K562 (cell line): ENCODE results near the gene EEFSEC. TPM values are rescaled to one million over a fixed set of nuclear protein-coding genes. Genes with fewer than 3 reads are reported as not detected.

Source experiments
- ATF3 ChIP-seq, 2 experiments: fragments of 450-650 bp in 1 of 2; sonication (generic) in 1 of 2; formaldehyde crosslinking in 1 of 2; IDR thresholded peaks in 1 of 2; conservative IDR thresholded peaks in 1 of 2; 2 replicates each; pipeline versions ENCODE4 v1.6.1 to v1.8.1; 2016 to 2023; ENCODE audit warnings: mild to moderate bottlenecking in 2 of 2, moderate library complexity in 2 of 2, inconsistent platforms in 1 of 2, missing genetic modification reagents in 1 of 2
- BCL6 ChIP-seq: fragments of 250-450 bp; sonication (Bioruptor Pico); IDR thresholded peaks from 2 replicates; pipeline ENCODE4 v1.4.0; 2020
- CAMTA2 ChIP-seq: fragments of 250-450 bp; sonication (Bioruptor Pico); conservative IDR thresholded peaks from 2 replicates; pipeline ENCODE4 v1.5.1; 2022
- CEBPB ChIP-seq: fragments of 450-650 bp; IDR thresholded peaks from 2 replicates; pipeline ENCODE4 v1.6.1; 2016; ENCODE audit warnings: missing genetic modification characterization, missing compliant biosample characterization
- DLX4 ChIP-seq: fragments of 250-450 bp; sonication (Bioruptor Pico); IDR thresholded peaks from 2 replicates; pipeline ENCODE4 v1.6.1; 2021; ENCODE audit warnings: mild to moderate bottlenecking
- E2F8 ChIP-seq: fragments of 450-650 bp; IDR thresholded peaks from 2 replicates; pipeline ENCODE4 v1.7.1; 2018; ENCODE audit warnings: mild to moderate bottlenecking, low read depth; ENCODE audit not compliant: partially characterized antibody
- E4F1 ChIP-seq: fragments of 250-450 bp; sonication (Bioruptor Pico); IDR thresholded peaks from 2 replicates; pipeline ENCODE4 v1.5.0; 2021; ENCODE audit warnings: mild to moderate bottlenecking, borderline replicate concordance
- ELF2 ChIP-seq: fragments of 250-450 bp; sonication (Bioruptor Pico); IDR thresholded peaks from 2 replicates; pipeline ENCODE4 v1.5.0; 2021; ENCODE audit warnings: mild to moderate bottlenecking
- ELK3 ChIP-seq: fragments of 450-650 bp; formaldehyde crosslinking; IDR thresholded peaks from 2 replicates; pipeline ENCODE4 v1.4.0; 2020; ENCODE audit warnings: mild to moderate bottlenecking
- FIP1L1 ChIP-seq: fragments of 200-400 bp; formaldehyde crosslinking; IDR thresholded peaks from 2 replicates; pipeline ENCODE4 v1.6.1; 2018; ENCODE audit warnings: mild to moderate bottlenecking, low read depth, low read length; ENCODE audit not compliant: poor library complexity, severe bottlenecking
- GABPA ChIP-seq: fragments of 200-800 bp; sonication (Bioruptor generic); conservative IDR thresholded peaks from 2 replicates; pipeline ENCODE4 v1.6.1; 2016; ENCODE audit warnings: low read depth, missing genetic modification characterization, missing compliant biosample characterization
- HCFC1 ChIP-seq: IDR thresholded peaks from 2 replicates; pipeline ENCODE4 v1.6.1; 2012; ENCODE audit warnings: low read depth, low read length, improper control_type of control experiment
- ID3 ChIP-seq, 2 experiments: fragments of 250-450 bp in 1 of 2; fragments of 450-650 bp in 1 of 2; sonication (Bioruptor Pico) in 1 of 2; IDR thresholded peaks; 2 replicates each; pipeline versions ENCODE4 v1.6.1 to v1.8.0; 2016 to 2021; ENCODE audit warnings: mild to moderate bottlenecking in 2 of 2, moderate library complexity in 2 of 2, missing compliant biosample characterization in 1 of 2, missing genetic modification characterization in 1 of 2
- NFE2 ChIP-seq: IDR thresholded peaks from 2 replicates; pipeline ENCODE4 v1.6.1; 2014; ENCODE audit warnings: antibody characterized with exemption, low read depth
- NONO ChIP-seq, 2 experiments: fragments of 200-400 bp in 1 of 2; fragments of 450-650 bp in 1 of 2; formaldehyde crosslinking in 1 of 2; IDR thresholded peaks; 2 replicates each; pipeline ENCODE4 v1.6.1; 2017; ENCODE audit warnings: low read depth in 2 of 2, mild to moderate bottlenecking in 2 of 2, moderate library complexity in 2 of 2, low read length in 1 of 2
- TBL1XR1 ChIP-seq, 2 experiments: IDR thresholded peaks; 2 replicates each; pipeline ENCODE4 v1.6.1; 2012; ENCODE audit warnings: improper control_type of control experiment in 2 of 2, low read length in 2 of 2, mild to moderate bottlenecking in 1 of 2
- ZFX ChIP-seq: sonication (generic); formaldehyde crosslinking; IDR thresholded peaks from 2 replicates; pipeline ENCODE4 v1.8.0; 2022; ENCODE audit warnings: mild to moderate bottlenecking, missing genetic modification reagents, moderate library complexity
- ZNF586 ChIP-seq: fragments of 450-650 bp; formaldehyde crosslinking; conservative IDR thresholded peaks from 2 replicates; pipeline ENCODE4 v1.4.0; 2020; ENCODE audit warnings: mild to moderate bottlenecking, moderate library complexity
- polyA plus RNA-seq, 8 experiments: library from polyadenylated mRNA; depleted of rRNA in 4 of 8; stranded (reverse) in 5 of 8; unstranded in 3 of 8; fragments of >200 nt; fragmentation: Nextera tagmentation in 2 of 8; fragmentation: Illumina TruSeq in 1 of 8; extraction: Ambion mirVana in 2 of 8; extraction: Trizol in 1 of 8; gene quantifications; 2 replicates each; pipeline versions ENCODE4 v1.2.1 to v1.2.3, GENCODE V29; 2011 to 2014; ENCODE audit warnings: inconsistent platforms in 1 of 8, missing spikeins in 1 of 8
- total RNA-seq, 7 experiments: library from RNA; depleted of rRNA in 6 of 7; stranded (reverse); fragments of >200 nt in 6 of 7; fragmentation: Illumina TruSeq in 2 of 7; extraction: Trizol in 2 of 7; gene quantifications; 2 replicates each; pipeline versions ENCODE4 v1.2.1 to v1.2.3, GENCODE V29; 2011 to 2021; ENCODE audit warnings: low replicate concordance in 1 of 7

EEFSEC gene
- total and polyA plus RNA-seq, 9 of the 15 experiments (the other 6 are each of a cell fraction or from before 2014, with no cell fraction given), result 0.35 to 11.8 (median 7.7) TPM

GRCh38 chr3:128416578-128417211, 263.4 kb downstream of the EEFSEC start (continued):
- peak; percentile 72 for TF ChIP-seq ATF3 (IDR thresholded peaks at IDR 0.05)
- TF ChIP-seq ATF3 (CRISPR knock-in tag; conservative IDR thresholded peaks at IDR 0.05), result no peak
- TF ChIP-seq NONO (IDR thresholded peaks at IDR 0.05; ENCODE audit: low read depth in 2 of 2, low read length in 1 of 2), result no peak
- no peak for TF ChIP-seq E4F1 (CRISPR knock-in tag)
- TF ChIP-seq CAMTA2 (CRISPR knock-in tag), result no peak
- TF ChIP-seq NFE2, result 0 out of 2 replicates have a peak, but pooled peaks have one; percentile 10
- TF ChIP-seq CEBPB (tag), result peak; percentile 94
- no peak; a peak in 1 of 4 replicates for TF ChIP-seq TBL1XR1 (IDR thresholded peaks at IDR 0.05; ENCODE audit: low read length in 2 of 2)
- no peak for TF ChIP-seq ZNF586
- TF ChIP-seq ID3 (CRISPR knock-in tag; IDR thresholded peaks at IDR 0.05), result no peak
- no peak for TF ChIP-seq ID3 (tag; IDR thresholded peaks at IDR 0.05)
- TF ChIP-seq FIP1L1, result no peak
- TF ChIP-seq E2F8, result no peak
- no peak; the same call in 1 of the 2 replicates for TF ChIP-seq HCFC1
- TF ChIP-seq ELF2, result no peak
- TF ChIP-seq ZFX, result peak; percentile 20; the same call in 1 of the 2 replicates
- TF ChIP-seq ELK3 (CRISPR knock-in tag), result no peak
- TF ChIP-seq GABPA (tag), result no peak
- 0 out of 2 replicates have a peak, but pooled peaks have one; percentile 7 for TF ChIP-seq BCL6 (CRISPR knock-in tag)
- TF ChIP-seq DLX4 (CRISPR knock-in tag), result no peak
